MM.1S (cell line): ENCODE data around the gene UBE2QL1.
A peak's percentile ranks its signal among the peaks of the same experiment; 100 is the strongest.

Source experiments
- DNase-seq: peaks from one replicate; pipeline ENCODE4 v3.0.0-alpha.2; 2015
- H2AFZ ChIP-seq: fragments of 300-600 bp; sonication (generic); 2 replicates; pipeline ENCODE4 v1.6.0; 2016; ENCODE audit warnings: antibody characterized with exemption, low read length
- H3F3A ChIP-seq: fragments of 300-600 bp; sonication (generic); 2 replicates; pipeline ENCODE4 v1.6.1; 2016; ENCODE audit warnings: mild to moderate bottlenecking, antibody characterized with exemption, low read length, moderate library complexity, mixed read lengths; ENCODE audit not compliant: insufficient read depth
- H3K27ac ChIP-seq: fragments of 300-600 bp; sonication (generic); 2 replicates; pipeline ENCODE4 v1.5.1; 2016; ENCODE audit warnings: mild to moderate bottlenecking, low read length
- H3K27me3 ChIP-seq: fragments of 300-600 bp; sonication (generic); replicated peaks from 2 replicates; pipeline ENCODE4 v1.6.0; 2016; ENCODE audit warnings: low read length; ENCODE audit not compliant: insufficient read depth
- H3K36me3 ChIP-seq: fragments of 300-600 bp; sonication (generic); replicated peaks from 2 replicates; pipeline ENCODE4 v1.6.1; 2016; ENCODE audit warnings: mild to moderate bottlenecking, low read length, mixed read lengths; ENCODE audit not compliant: insufficient read depth
- H3K4me1 ChIP-seq: fragments of 300-600 bp; sonication (generic); 2 replicates; pipeline ENCODE4 v1.6.1; 2016; ENCODE audit warnings: low read length, mixed read lengths
- H3K4me2 ChIP-seq: fragments of 300-600 bp; sonication (generic); 2 replicates; pipeline ENCODE4 v1.6.0; 2016; ENCODE audit warnings: low read depth, low read length
- H3K4me3 ChIP-seq: fragments of 300-600 bp; sonication (generic); 2 replicates; pipeline ENCODE4 v1.5.1; 2016; ENCODE audit warnings: low read length, mixed read lengths
- H3K79me2 ChIP-seq: fragments of 300-600 bp; sonication (generic); 2 replicates; pipeline ENCODE4 v1.6.1; 2016; ENCODE audit warnings: mixed run types, low read length, mixed read lengths
- H3K9ac ChIP-seq: fragments of 300-600 bp; sonication (generic); 2 replicates; pipeline ENCODE4 v1.6.1; 2016; ENCODE audit warnings: low read length, mixed read lengths
- H3K9me2 ChIP-seq: fragments of 300-600 bp; sonication (generic); replicated peaks from 2 replicates; pipeline ENCODE4 v1.6.1; 2016; ENCODE audit warnings: mild to moderate bottlenecking, low read length, mixed read lengths; ENCODE audit not compliant: insufficient read depth
- H3K9me3 ChIP-seq: fragments of 300-600 bp; sonication (generic); replicated peaks from 2 replicates; pipeline ENCODE4 v1.6.1; 2016; ENCODE audit warnings: mild to moderate bottlenecking, low read length, mixed read lengths; ENCODE audit not compliant: insufficient read depth
- H4K20me1 ChIP-seq: fragments of 300-600 bp; sonication (generic); 2 replicates; pipeline ENCODE4 v1.6.1; 2016; ENCODE audit warnings: mild to moderate bottlenecking, low read length, moderate library complexity, mixed read lengths; ENCODE audit not compliant: insufficient read depth
- EZH2 ChIP-seq: fragments of 300-600 bp; sonication (generic); optimal IDR thresholded peaks from 2 replicates; pipeline ENCODE3; 2017; ENCODE audit warnings: low read depth, mild to moderate bottlenecking, antibody characterized with exemption, low read length, mixed read lengths
- EZH2phosphoT487 ChIP-seq: fragments of 300-600 bp; sonication (generic); IDR thresholded peaks from 2 replicates; pipeline ENCODE4 v1.6.1; 2018; ENCODE audit warnings: antibody characterized with exemption, low read length
- TF ChIP-seq, protein P1 (sequence below): fragments of 300-600 bp; sonication (generic); IDR thresholded peaks from 2 replicates; pipeline ENCODE4 v1.5.1; 2016; ENCODE audit warnings: antibody characterized with exemption, low read length, mixed read lengths

UBE2QL1 gene

DNA sequence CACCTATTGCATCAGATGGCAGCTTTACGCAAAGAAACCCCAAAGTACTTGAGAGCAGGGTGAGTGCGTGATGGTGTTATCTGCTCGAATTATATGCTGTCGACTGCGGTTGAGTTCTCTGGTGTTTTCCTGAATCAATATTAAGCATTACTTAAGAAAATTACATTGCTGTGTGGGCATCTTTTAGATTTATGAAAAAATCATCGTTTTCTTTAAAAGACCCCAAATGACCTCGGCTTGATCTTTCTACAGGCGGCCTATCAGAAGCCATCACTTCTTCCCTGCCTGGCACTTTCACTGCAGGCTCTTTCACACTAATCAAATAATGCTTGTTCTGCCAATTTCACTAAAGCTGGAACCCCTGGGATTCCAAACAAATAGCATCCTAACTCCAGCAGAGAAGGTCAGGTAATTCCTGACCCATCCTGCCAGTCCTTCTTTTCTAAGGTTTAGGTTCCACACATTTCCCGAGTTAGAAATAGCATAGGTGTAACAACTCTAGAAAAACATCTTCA, 1.7 kb downstream of the UBE2QL1 start:
- TF ChIP-seq, protein P1, sequence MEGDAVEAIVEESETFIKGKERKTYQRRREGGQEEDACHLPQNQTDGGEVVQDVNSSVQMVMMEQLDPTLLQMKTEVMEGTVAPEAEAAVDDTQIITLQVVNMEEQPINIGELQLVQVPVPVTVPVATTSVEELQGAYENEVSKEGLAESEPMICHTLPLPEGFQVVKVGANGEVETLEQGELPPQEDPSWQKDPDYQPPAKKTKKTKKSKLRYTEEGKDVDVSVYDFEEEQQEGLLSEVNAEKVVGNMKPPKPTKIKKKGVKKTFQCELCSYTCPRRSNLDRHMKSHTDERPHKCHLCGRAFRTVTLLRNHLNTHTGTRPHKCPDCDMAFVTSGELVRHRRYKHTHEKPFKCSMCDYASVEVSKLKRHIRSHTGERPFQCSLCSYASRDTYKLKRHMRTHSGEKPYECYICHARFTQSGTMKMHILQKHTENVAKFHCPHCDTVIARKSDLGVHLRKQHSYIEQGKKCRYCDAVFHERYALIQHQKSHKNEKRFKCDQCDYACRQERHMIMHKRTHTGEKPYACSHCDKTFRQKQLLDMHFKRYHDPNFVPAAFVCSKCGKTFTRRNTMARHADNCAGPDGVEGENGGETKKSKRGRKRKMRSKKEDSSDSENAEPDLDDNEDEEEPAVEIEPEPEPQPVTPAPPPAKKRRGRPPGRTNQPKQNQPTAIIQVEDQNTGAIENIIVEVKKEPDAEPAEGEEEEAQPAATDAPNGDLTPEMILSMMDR, result no peak
- TF ChIP-seq EZH2phosphoT487, result no peak
- TF ChIP-seq EZH2, result no peak
- DNase-seq, result peak; percentile 33
- Histone ChIP-seq H3K27ac (peak overlapping the region; percentile 59), H3K9me2 (no peaks in the 10 kb centered on the region), H3K27me3 (no peaks in the 10 kb centered on the region), H3K4me2 (peak overlapping the region; percentile 96), H4K20me1 (no peaks in the 10 kb centered on the region), H3K9me3 (no peaks in the 10 kb centered on the region), H3F3A (peaks cover 15% of the 10 kb centered on the region), H3K4me1 (peaks cover 22% of the 10 kb centered on the region), H3K9ac (peak overlapping the region; percentile 98), H3K4me3 (peak overlapping the region; percentile 99), H3K36me3 (0 out of 2 replicates have a peak, but pooled peaks cover 3% of the 10 kb centered on the region), H3K79me2 (peaks cover 67% of the 10 kb centered on the region), H2AFZ (no peak overlapping the region)

DNA sequence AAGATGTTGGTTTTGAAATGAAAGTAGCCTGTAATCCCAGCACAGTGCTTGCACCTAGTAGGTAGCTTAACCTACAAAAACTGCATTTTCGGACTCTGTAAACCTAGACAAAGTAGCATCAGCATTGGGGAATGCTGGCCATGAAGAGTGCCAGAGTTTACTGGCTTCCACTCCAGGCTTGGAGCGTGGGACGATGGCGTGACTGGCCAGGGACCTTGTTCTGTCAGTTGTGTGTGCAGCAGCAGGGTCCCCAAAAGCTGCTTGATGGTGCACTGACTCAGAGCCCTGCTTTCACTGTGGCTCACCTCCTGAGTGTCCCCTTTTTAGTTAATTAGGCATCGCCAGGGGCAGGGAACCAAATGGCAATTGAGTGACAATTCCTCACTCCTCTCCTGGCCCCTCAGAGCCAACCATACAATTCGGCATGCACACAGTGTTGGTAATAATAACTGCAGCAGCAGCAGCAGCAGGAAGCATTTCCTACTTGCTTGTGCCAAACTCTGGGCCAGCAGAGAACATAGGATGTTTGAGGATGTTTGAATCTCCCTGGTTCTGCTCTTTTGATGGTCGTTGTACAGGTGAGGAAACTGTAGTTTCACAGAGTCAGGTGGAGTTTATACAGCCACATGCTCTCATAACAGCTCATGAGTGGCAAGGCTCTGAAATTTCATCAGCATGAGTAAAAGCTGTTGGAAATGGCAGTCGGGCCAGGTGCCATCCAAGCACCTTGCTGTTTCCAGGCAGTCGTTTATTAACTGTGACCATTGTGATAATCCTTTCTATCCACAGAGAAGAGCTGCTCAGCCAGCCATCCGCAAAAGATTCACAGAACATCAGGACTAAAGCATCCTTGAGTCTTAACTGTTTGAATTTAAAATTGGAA, 4.2 kb downstream of the UBE2QL1 start:
- Histone ChIP-seq H3K9me3 (no peaks in the 10 kb centered on the region), H3K36me3 (peaks cover 10% of the 10 kb centered on the region; the same call in 1 of the 2 replicates), H4K20me1 (no peaks in the 10 kb centered on the region; the same call in 1 of the 2 replicates), H3F3A (peaks cover 15% of the 10 kb centered on the region), H3K4me1 (peaks cover 44% of the 10 kb centered on the region), H3K4me3 (peak overlapping the region; percentile 99), H3K27ac (peak overlapping the region; percentile 57; the same call in 1 of the 2 replicates), H3K4me2 (peak overlapping the region; percentile 96), H3K9ac (peak overlapping the region; percentile 98), H2AFZ (no peak overlapping the region), H3K79me2 (peaks cover 92% of the 10 kb centered on the region), H3K27me3 (no peaks in the 10 kb centered on the region), H3K9me2 (no peaks in the 10 kb centered on the region)
- TF ChIP-seq, protein P1, result no peak
- no peak for TF ChIP-seq EZH2phosphoT487
- no peak for TF ChIP-seq EZH2
- DNase-seq, result peak; percentile 34

DNA sequence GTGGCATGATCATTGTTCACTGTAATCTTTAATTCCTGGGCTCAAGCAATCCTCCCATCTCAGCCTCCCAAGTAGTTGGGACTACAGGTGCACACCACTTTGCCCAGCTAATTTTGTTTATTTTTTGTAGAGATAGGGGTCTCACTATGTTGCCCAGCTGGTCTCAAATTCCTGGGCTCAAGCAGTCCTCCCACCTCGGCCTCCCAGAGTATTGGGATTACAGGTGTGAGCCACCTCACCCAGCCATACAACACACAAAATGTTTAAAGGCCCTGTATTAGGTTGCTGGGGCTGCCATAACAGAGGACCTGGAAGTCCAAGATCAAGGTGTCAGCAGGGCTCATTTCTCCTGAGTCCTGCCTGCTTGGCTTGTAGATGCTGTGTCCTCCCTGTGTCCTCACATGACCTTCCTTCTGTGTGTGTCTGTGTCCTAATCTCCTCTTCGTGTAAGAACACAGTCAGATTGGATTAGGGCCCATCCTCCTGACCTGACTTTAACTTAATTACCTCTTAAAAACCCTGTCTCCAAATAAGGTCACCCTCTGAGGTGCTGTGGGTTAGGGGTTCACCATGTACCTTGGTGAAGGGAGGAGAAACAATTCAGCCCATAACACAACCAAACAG, 5.4 kb downstream of the UBE2QL1 start:
- H3K4me3 ChIP-seq, result no peak overlapping the region
- peaks cover 15% of the 10 kb centered on the region for H3F3A ChIP-seq
- H3K9me2 ChIP-seq, result no peaks in the 10 kb centered on the region
- TF ChIP-seq EZH2phosphoT487 (no peak), EZH2 (no peak)
- no peaks in the 10 kb centered on the region for H3K27me3 ChIP-seq
- peaks cover 100% of the 10 kb centered on the region for H3K79me2 ChIP-seq
- H3K4me1 ChIP-seq, result peaks cover 56% of the 10 kb centered on the region
- H3K9ac ChIP-seq, result peak overlapping the region; percentile 98; the same call in 1 of the 2 replicates
- peaks cover 5% of the 10 kb centered on the region; the same call in 1 of the 2 replicates for H4K20me1 ChIP-seq
- no peaks in the 10 kb centered on the region for H3K9me3 ChIP-seq
- DNase-seq, result no peak
- no peak overlapping the region for H2AFZ ChIP-seq
- peak overlapping the region; percentile 96; the same call in 1 of the 2 replicates for H3K4me2 ChIP-seq
- H3K27ac ChIP-seq, result no peak overlapping the region; the same call in 1 of the 2 replicates
- H3K36me3 ChIP-seq, result peaks cover 17% of the 10 kb centered on the region; the same call in 1 of the 2 replicates
